K562 (cell line): ENCODE measurements around the gene ICA1. TPM values are rescaled to one million over a fixed set of nuclear protein-coding genes. Genes with fewer than 3 reads are reported as not detected.

Source experiments
- ATAC-seq: fragments of 200-7000 bp; cut with Tn5 transposase; 3 replicates; pipeline ENCODE4 v1.9.1; 2020; ENCODE audit warnings: moderate library complexity
- BruUV-seq: library from RNA; stranded (reverse); fragments of 400-500 nt; replicated peaks from 2 replicates; lab custom pipeline; 2021; lab: Mats Ljungman, UMichigan
- CTCF ChIA-PET: fragments of 300-600 bp; formaldehyde crosslinking; extraction: SDS; loops from one replicate; lab custom pipeline; 2021; ENCODE audit warnings: low intra/inter-chr PET ratio; lab: Yijun Ruan, JAX
- POLR2A ChIA-PET: fragments of 300-600, 350-650 bp; sonication (Branson Sonifier 250); formaldehyde crosslinking; extraction: SDS; loops from one replicate; lab custom pipeline; 2021; ENCODE audit warnings: antibody characterized with exemption, inconsistent platforms; lab: Yijun Ruan, JAX
- DNase-seq, 4 experiments: peaks; one replicate each; pipeline versions ENCODE4 v3.0.0 to v3.0.0-alpha.2; 2011 to 2018; ENCODE audit warnings: low spot score in 3 of 4, mixed read lengths in 3 of 4; ENCODE audit errors: extremely low read depth in 1 of 4
- FAIRE-seq: peaks from 2 replicates; lab custom pipeline; 2011; peaks lifted over from hg19 to GRCh38; lab: Jason Lieb, UNC
- H2AFZ ChIP-seq: 2 replicates; pipeline ENCODE4 v1.6.0; 2011; ENCODE audit warnings: low read depth, low read length, control low read depth, inconsistent platforms
- H3K27ac ChIP-seq: fragments of 200-600 bp; 3 replicates; pipeline ENCODE4 v1.8.0; 2011; ENCODE audit warnings: low read depth, mild to moderate bottlenecking, control low read depth, inconsistent platforms, low read length, moderate library complexity, mixed read lengths; ENCODE audit errors: extremely low read depth
- H3K27me3 ChIP-seq, 2 experiments: fragments of 300-600 bp in 1 of 2; 2 replicates in 1 of 2; 3 replicates in 1 of 2; pipeline versions ENCODE4 v1.6.0 to v1.8.0; 2011; ENCODE audit warnings: inconsistent platforms in 2 of 2, low read length in 2 of 2, mild to moderate bottlenecking in 1 of 2, mixed read lengths in 1 of 2, moderate library complexity in 1 of 2; ENCODE audit not compliant: control insufficient read depth in 2 of 2, insufficient read depth in 2 of 2
- H3K36me3 ChIP-seq: fragments of 300-600 bp; 3 replicates; pipeline ENCODE4 v1.8.0; 2011; ENCODE audit warnings: mild to moderate bottlenecking, low read length, inconsistent platforms; ENCODE audit not compliant: control insufficient read depth, insufficient read depth
- H3K4me1 ChIP-seq, 2 experiments: fragments of 200-600 bp in 1 of 2; replicated peaks in 1 of 2; 2 replicates in 1 of 2; 3 replicates in 1 of 2; pipeline versions ENCODE4 v1.5.1 to v1.8.0; 2011; ENCODE audit warnings: inconsistent platforms in 2 of 2, low read length in 2 of 2, mild to moderate bottlenecking in 1 of 2, mixed read lengths in 1 of 2, moderate library complexity in 1 of 2; ENCODE audit not compliant: control insufficient read depth in 2 of 2, insufficient read depth in 2 of 2
- H3K4me2 ChIP-seq: 2 replicates; pipeline ENCODE4 v1.6.1; 2011; ENCODE audit warnings: low read length, control low read depth, inconsistent platforms, mixed read lengths; ENCODE audit not compliant: insufficient read depth
- H3K4me3 ChIP-seq: fragments of 200-600 bp; sonication (generic), shearing (Covaris generic); 2 replicates; pipeline ENCODE4 v1.5.1; 2016; ENCODE audit warnings: control low read depth, inconsistent platforms
- H3K79me2 ChIP-seq: fragments of 200-600 bp; 3 replicates; pipeline ENCODE4 v1.8.0; 2011; ENCODE audit warnings: low read length, inconsistent platforms; ENCODE audit not compliant: control insufficient read depth, insufficient read depth
- H3K9ac ChIP-seq, 2 experiments: 2 replicates each; pipeline versions ENCODE4 v1.6.0 to v1.6.1; 2011; ENCODE audit warnings: low read depth in 2 of 2, low read length in 2 of 2, control low read depth in 1 of 2, inconsistent platforms in 1 of 2, mild to moderate bottlenecking in 1 of 2, mixed read lengths in 1 of 2; ENCODE audit not compliant: insufficient read depth in 1 of 2
- H3K9me1 ChIP-seq: one replicate; pipeline ENCODE4 v1.6.0; 2011; ENCODE audit warnings: inconsistent platforms, mild to moderate bottlenecking, low read length, moderate library complexity; ENCODE audit not compliant: control insufficient read depth, insufficient read depth
- H3K9me3 ChIP-seq: replicated peaks from 2 replicates; pipeline ENCODE4 v1.5.1; 2011; ENCODE audit warnings: low read depth, low read length, inconsistent platforms; ENCODE audit not compliant: control insufficient read depth, insufficient read depth
- H4K20me1 ChIP-seq: replicated peaks from 2 replicates; pipeline ENCODE4 v1.6.1; 2011; ENCODE audit warnings: low read length, inconsistent platforms, mixed read lengths; ENCODE audit not compliant: control insufficient read depth, insufficient read depth
- CBX1 ChIP-seq: sonication (generic); IDR thresholded peaks from 2 replicates; pipeline ENCODE4 v1.6.1; 2016; ENCODE audit warnings: antibody characterized with exemption, low read depth, mild to moderate bottlenecking
- CCAR2 ChIP-seq: fragments of 200-400 bp; formaldehyde crosslinking; IDR thresholded peaks from 2 replicates; pipeline ENCODE4 v1.6.1; 2017; ENCODE audit warnings: mild to moderate bottlenecking, low read depth, low read length
- CTCF ChIP-seq, 3 experiments: IDR thresholded peaks in 2 of 3; conservative IDR thresholded peaks in 1 of 3; 2 replicates each; pipeline ENCODE4 v1.5.1; 2011 to 2012; ENCODE audit warnings: low read length in 3 of 3, mild to moderate bottlenecking in 3 of 3, control low read depth in 2 of 3, improper control_type of control experiment in 1 of 3, inconsistent platforms in 1 of 3, low read depth in 1 of 3, mixed read lengths in 1 of 3, moderate library complexity in 1 of 3; ENCODE audit not compliant: insufficient read depth in 2 of 3
- EGR1 ChIP-seq: fragments of 450-650 bp; conservative IDR thresholded peaks from 2 replicates; pipeline ENCODE4 v1.6.1; 2017; ENCODE audit warnings: mild to moderate bottlenecking
- IRF9 ChIP-seq: fragments of 450-650 bp; IDR thresholded peaks from 2 replicates; pipeline ENCODE4 v1.6.1; 2016; ENCODE audit warnings: missing biosample characterization, missing genetic modification characterization
- KAT7 ChIP-seq: sonication (generic); formaldehyde crosslinking; IDR thresholded peaks from 2 replicates; pipeline ENCODE4 v1.8.0; 2022; ENCODE audit warnings: missing genetic modification reagents, mild to moderate bottlenecking, borderline replicate concordance
- MLX ChIP-seq, 2 experiments: fragments of 450-650 bp in 1 of 2; sonication (generic) in 1 of 2; formaldehyde crosslinking; conservative IDR thresholded peaks; 2 replicates each; pipeline versions ENCODE4 v1.4.0 to v1.8.1; 2020 to 2022; ENCODE audit warnings: mild to moderate bottlenecking in 1 of 2, missing genetic modification reagents in 1 of 2
- PTBP1 ChIP-seq: fragments of 200-400 bp; formaldehyde crosslinking; IDR thresholded peaks from 2 replicates; pipeline ENCODE4 v1.6.1; 2017; ENCODE audit warnings: low read depth, low read length
- SAP30 ChIP-seq: fragments of 200-600 bp; sonication (generic); IDR thresholded peaks from 2 replicates; pipeline ENCODE4 v1.6.1; 2012; ENCODE audit warnings: borderline replicate concordance, low read depth, mild to moderate bottlenecking, moderate library complexity, low read length, control low read depth, inconsistent platforms; ENCODE audit not compliant: insufficient read depth, poor library complexity, severe bottlenecking
- TFAP4 ChIP-seq: sonication (generic); formaldehyde crosslinking; IDR thresholded peaks from 2 replicates; pipeline ENCODE4 v1.8.0; 2022; ENCODE audit warnings: missing genetic modification reagents, mild to moderate bottlenecking, moderate library complexity, borderline replicate concordance
- TRIM28 ChIP-seq: fragments of 450-650 bp; IDR thresholded peaks from 2 replicates; pipeline ENCODE4 v1.6.1; 2017
- YY1 ChIP-seq, 3 experiments: IDR thresholded peaks; 2 replicates each; pipeline ENCODE4 v1.6.1; 2011; ENCODE audit warnings: low read length in 2 of 3, mild to moderate bottlenecking in 2 of 3, moderate library complexity in 2 of 3, borderline replicate concordance in 1 of 3, control low read depth in 1 of 3, low read depth in 1 of 3; ENCODE audit not compliant: insufficient read depth in 3 of 3, insufficient replicate concordance in 2 of 3, control insufficient read depth in 1 of 3, insufficient read length in 1 of 3; ENCODE audit errors: extremely low read depth in 1 of 3
- ZNF398 ChIP-seq: fragments of 250-450 bp; sonication (Bioruptor Pico); IDR thresholded peaks from 2 replicates; pipeline ENCODE4 v1.8.0; 2021; ENCODE audit warnings: moderate library complexity, mild to moderate bottlenecking, inconsistent platforms
- ZNF644 ChIP-seq: fragments of 200-800 bp; sonication (Bioruptor generic); IDR thresholded peaks from 2 replicates; pipeline ENCODE4 v1.6.1; 2016; ENCODE audit warnings: low read depth, missing genetic modification characterization, missing compliant biosample characterization
- WGBS: fragments of 100-300 bp; shearing (Covaris generic); methylation state at CpG from one replicate; pipeline ENCODE4 v1.1.6; 2016; ENCODE audit warnings: low coverage, mixed read lengths; ENCODE audit not compliant: insufficient coverage; ENCODE audit errors: missing lambda C conversion rate; 5-methylcytosine and 5-hydroxymethylcytosine counted together
- in situ Hi-C: fragments of 300-500 bp; cut with MboI; formaldehyde crosslinking; loops from 4 replicates; pipeline ENCODE4 v1.15.0; 2018; ENCODE audit warnings: inconsistent platforms, mixed read lengths
- intact Hi-C: fragments of 100-400 bp; cut with micrococcal nuclease; formaldehyde crosslinking; loops from 2 replicates; pipeline ENCODE4 v1.14.2; 2022
- polyA plus RNA-seq, 8 experiments: library from polyadenylated mRNA; depleted of rRNA in 4 of 8; stranded (reverse) in 5 of 8; unstranded in 3 of 8; fragments of >200 nt; fragmentation: Nextera tagmentation in 2 of 8; fragmentation: Illumina TruSeq in 1 of 8; extraction: Ambion mirVana in 2 of 8; extraction: Trizol in 1 of 8; gene quantifications; 2 replicates each; pipeline versions ENCODE4 v1.2.1 to v1.2.3, GENCODE V29; 2011 to 2014; ENCODE audit warnings: inconsistent platforms in 1 of 8, missing spikeins in 1 of 8
- total RNA-seq, 7 experiments: library from RNA; depleted of rRNA in 6 of 7; stranded (reverse); fragments of >200 nt in 6 of 7; fragmentation: Illumina TruSeq in 2 of 7; extraction: Trizol in 2 of 7; gene quantifications; 2 replicates each; pipeline versions ENCODE4 v1.2.1 to v1.2.3, GENCODE V29; 2011 to 2021; ENCODE audit warnings: low replicate concordance in 1 of 7

The ICA1 gene
- total and polyA plus RNA-seq, 9 of the 15 experiments (the other 6 are each of a cell fraction or from before 2014, with no cell fraction given): 7.1 to 22.3 (median 16.4) TPM

GRCh38 chr7:8152489-8153192, 109.3 kb downstream of the ICA1 start:
- in situ Hi-C loops: no loop called here
- FAIRE-seq (no peak), ATAC-seq (no peak), DNase-seq (no peak)
- no peak overlapping the region for H3K4me2 ChIP-seq
- no peaks in the 10 kb centered on the region for H3K9me3 ChIP-seq
- H3K4me1 ChIP-seq: no peaks in the 10 kb centered on the region
- 88% methylated on average over 4 of the region's 4 CpGs for WGBS
- ChIA-PET CTCF (no interaction called here), POLR2A (no interaction called here)
- H2AFZ ChIP-seq: no peak overlapping the region
- H3K9me1 ChIP-seq: no peaks in the 10 kb centered on the region
- no peaks in the 10 kb centered on the region for H3K36me3 ChIP-seq
- H4K20me1 ChIP-seq: no peaks in the 10 kb centered on the region
- H3K27me3 ChIP-seq: no peaks in the 10 kb centered on the region
- H3K79me2 ChIP-seq: no peaks in the 10 kb centered on the region
- no TSS peak for BruUV-seq
- no peak overlapping the region for H3K9ac ChIP-seq
- no peak overlapping the region for H3K27ac ChIP-seq
- intact Hi-C loops: no loop called here
- H3K4me3 ChIP-seq: no peak overlapping the region
- no peak for TF ChIP-seq EGR1
- no peak for TF ChIP-seq TFAP4 (CRISPR knock-in tag)
- no peak for TF ChIP-seq SAP30
- TF ChIP-seq IRF9 (tag): no peak
- no peak for TF ChIP-seq CBX1
- TF ChIP-seq TRIM28: no peak
- no peak for TF ChIP-seq CTCF (IDR thresholded peaks at IDR 0.05 in 2 of 3, conservative IDR thresholded peaks at IDR 0.05 in 1 of 3; ENCODE audit: insufficient read depth in 2 of 3, low read depth in 1 of 3, low read length in 3 of 3)
- TF ChIP-seq ZNF398 (CRISPR knock-in tag): no peak
- no peak for TF ChIP-seq CCAR2
- no peak for TF ChIP-seq YY1 (IDR thresholded peaks at IDR 0.05; ENCODE audit: borderline replicate concordance in 1 of 3, control insufficient read depth in 1 of 3, extremely low read depth in 1 of 3, insufficient read depth in 3 of 3, insufficient read length in 1 of 3, insufficient replicate concordance in 2 of 3, low read depth in 1 of 3, low read length in 2 of 3)
- TF ChIP-seq KAT7 (CRISPR knock-in tag): no peak
- TF ChIP-seq MLX (CRISPR knock-in tag; conservative IDR thresholded peaks at IDR 0.05): no peak
- no peak for TF ChIP-seq PTBP1
- TF ChIP-seq ZNF644 (tag): no peak
